GM19468 (cell line): Measurements from ENCODE around the gene MRPL22.
"Not testable (repeated sequence)": the region's sequence is repeated elsewhere in the genome, so short reads cannot be mapped to it uniquely, and the experiment has no call there.

ENCODE experiments used
- ATAC-seq: cut with Tn5 transposase; IDR thresholded peaks from one replicate; pipeline ENCODE4 v1.9.1; 2021; ENCODE audit warnings: mild to moderate bottlenecking, moderate library complexity, moderate number of reproducible peaks; ENCODE audit not compliant: unreplicated experiment; ENCODE audit errors: extremely low read depth

MRPL22 gene

DNA sequence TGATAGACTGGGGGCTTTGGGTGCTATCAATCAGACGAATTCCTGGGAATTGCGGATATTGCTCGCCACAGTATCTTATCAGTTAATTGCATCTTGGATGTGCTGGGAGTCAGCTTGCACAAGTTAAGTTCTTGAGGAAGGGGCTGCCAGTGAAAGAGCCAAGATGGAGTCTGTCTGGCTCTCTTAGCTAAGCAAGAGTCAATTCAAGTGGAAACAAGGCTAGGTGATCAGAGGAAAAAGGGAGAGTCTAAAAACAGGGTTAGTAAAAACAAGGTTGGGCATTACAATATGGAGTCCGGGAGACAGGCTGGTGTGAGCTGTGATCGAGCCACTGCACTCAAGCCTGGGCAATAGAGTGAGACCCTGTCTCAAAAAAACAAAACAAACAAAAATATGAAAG is 1.5 kb upstream of the MRPL22 start:
- not testable (repeated sequence) for ATAC-seq

DNA sequence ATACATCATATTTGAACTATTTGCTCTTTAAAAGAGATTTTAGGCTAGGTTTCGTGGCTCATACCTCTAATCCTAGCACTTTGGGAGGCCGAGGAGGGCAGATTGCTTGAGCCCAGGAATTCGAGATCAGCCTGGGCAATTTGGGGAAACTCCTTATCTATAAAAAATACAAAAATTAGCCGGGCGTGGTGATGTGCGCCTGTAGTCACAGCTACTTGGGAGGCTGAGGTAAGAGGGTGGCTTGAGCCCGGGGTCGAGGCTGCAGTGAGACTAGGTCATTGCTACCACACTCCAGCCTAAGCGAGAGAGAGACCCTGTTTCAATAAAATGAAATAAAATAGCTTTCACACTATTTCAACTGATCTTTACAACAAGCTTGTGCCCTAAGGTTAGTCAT is 500 bp upstream of the MRPL22 start:
- no peak for ATAC-seq

DNA sequence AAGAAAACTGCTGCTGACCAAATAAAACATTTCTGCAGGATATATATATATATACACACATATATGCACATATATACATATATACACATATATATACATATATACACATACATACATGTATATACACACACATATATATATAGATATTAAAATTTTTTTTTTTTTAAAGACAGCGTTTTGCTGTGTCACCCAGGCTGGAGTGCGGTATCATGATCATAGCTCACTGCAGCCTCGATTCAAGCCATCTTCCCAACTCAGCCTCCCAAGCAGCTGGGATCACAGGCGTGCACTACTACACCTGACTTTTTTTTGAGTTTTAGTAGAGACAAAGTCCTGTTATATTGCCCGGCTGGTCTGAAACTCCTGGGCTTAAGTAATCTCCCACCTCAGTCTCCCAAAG is 2.7 kb downstream of the MRPL22 start:
- ATAC-seq = no peak

DNA sequence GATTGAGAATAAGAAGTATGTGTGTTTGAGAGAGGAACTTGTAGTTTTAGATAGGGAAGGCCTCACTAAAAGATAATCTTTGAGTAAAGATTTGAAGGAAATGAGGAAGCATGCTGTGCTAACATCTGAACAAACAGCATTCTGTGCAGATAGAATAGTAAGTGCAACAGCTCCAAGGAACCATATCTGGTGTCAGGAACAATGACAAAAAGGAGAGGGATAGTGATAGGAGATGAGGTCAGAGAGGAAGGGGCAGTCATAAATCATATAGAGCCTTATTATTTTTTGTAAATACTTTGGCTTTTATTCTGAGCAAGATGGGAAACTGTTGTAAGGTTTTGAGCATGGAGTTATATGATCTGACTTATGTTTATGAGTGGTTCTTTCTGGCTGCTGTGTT is 3.8 kb downstream of the MRPL22 start:
- ATAC-seq = no peak

DNA sequence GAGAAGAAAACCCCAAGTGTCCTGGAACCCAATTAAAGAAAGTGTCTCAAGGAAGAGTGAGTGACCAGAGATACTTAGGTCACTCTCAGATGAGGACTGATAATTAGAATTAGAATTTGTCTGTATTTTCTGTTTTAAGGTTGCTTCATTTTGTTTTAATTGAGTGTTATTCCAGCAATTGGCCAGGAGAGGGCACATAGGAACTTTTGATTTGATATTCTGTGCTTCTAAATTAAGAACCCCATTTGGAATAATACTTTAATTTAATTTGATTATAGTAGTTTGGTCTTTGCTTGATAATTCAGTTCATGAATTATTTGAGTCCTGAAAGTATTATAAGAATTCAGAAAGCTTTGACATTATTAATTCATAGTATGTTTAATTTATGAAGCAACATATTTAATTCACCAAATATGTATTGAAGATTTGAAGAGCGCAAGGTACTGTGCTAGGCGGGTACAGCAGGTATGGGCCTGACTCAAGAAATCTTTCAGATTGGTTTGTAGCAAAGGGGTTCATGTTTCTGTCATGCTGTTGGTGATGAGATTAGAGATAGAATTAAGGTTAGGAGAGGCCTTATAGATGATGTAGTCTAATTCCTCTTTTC is 4.9 kb downstream of the MRPL22 start:
- no peak for ATAC-seq

DNA sequence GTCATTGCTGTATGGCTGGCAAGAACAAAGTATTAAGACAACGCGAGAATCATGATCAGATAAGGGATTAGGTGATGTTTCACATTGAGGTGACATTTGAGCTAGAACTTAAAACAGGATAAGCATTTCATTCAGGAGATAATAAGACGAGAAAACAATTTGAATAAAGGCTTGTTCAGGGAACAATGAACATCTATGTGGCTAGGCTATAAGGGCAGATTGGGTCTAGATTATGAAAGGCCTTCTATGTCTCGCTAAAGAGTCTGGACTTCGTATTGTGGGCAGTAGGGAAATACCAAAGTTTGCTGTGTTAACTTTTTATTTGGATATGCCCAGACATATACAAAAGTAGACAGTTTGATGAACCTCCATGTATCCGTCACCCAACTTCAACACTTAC is 6.9 kb downstream of the MRPL22 start:
- no peak for ATAC-seq

DNA sequence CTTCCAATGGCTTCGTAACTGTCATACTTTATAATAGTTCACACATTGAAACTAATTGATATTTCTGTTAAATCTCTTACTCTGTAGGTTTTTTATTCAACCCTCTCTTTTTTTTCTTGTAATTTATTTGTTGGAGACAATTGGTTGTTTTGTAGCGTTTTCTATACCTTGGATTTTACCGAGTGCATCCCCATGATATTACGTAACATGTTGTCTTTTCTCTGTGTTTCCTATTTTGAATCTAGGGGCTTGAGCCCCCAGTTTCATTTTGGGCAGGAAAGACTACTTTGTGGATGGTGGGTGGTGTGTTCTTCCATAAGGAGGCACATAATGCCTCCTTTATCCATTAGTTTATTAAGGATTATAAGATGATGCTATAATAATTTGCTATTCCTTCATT is 7.4 kb downstream of the MRPL22 start:
- no peak for ATAC-seq

DNA sequence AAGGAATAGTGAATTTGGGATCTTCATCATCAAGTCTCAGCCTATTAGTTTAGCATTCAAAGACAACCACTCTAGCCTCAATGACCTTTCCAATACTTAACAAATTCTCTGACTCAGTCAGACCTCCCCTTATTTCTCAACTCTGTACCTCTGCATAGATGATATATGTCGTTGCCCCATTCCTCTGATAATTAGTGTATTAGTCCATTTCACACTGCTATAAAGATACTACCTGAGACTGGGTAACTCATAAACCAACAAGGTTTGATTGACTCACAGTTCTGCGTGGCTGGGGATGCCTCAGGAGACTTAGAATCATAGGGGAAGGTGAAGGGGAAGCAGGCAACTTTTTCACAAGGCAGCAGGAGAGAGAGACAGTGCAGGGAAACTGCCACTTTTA is 8.9 kb downstream of the MRPL22 start:
- ATAC-seq = no peak

DNA sequence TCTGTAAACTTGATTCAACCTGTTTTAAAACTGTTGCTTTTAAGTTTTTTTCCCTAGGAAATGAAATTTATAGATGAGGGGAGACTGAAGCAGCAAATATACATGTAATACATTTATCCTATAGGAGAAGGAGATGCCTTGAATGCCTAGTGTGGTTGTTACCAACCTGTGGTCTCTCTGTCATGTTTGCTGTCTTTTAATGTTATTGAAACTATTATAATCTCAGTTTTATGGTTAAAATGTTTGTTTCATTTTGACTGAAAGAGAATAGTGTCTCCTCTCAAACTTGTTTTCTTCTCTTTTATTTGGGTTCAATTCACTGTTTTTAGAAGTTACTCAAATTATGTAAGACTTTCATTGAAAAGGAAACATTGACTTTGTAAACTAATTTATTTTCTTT is 15.8 kb downstream of the MRPL22 start:
- ATAC-seq = no peak

DNA sequence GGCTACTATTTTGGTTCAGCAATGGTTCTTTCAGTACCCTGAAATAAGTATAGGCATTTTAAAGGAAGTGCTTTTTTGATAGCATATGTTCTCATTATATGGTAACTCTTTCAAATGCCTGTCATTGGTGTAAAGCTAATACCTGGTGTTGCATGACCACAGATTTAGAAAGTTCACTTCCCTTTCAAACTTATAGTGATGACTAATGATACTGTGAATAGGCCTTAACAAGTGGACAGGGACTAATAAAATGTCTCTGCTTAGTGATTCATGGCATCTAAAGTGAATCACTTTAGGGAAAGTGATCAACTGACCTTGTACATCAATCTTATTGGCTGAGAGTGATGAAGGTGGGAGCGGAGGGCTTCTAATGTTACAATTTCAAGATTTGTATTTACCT is 21.6 kb downstream of the MRPL22 start:
- peak; percentile 86 for ATAC-seq

DNA sequence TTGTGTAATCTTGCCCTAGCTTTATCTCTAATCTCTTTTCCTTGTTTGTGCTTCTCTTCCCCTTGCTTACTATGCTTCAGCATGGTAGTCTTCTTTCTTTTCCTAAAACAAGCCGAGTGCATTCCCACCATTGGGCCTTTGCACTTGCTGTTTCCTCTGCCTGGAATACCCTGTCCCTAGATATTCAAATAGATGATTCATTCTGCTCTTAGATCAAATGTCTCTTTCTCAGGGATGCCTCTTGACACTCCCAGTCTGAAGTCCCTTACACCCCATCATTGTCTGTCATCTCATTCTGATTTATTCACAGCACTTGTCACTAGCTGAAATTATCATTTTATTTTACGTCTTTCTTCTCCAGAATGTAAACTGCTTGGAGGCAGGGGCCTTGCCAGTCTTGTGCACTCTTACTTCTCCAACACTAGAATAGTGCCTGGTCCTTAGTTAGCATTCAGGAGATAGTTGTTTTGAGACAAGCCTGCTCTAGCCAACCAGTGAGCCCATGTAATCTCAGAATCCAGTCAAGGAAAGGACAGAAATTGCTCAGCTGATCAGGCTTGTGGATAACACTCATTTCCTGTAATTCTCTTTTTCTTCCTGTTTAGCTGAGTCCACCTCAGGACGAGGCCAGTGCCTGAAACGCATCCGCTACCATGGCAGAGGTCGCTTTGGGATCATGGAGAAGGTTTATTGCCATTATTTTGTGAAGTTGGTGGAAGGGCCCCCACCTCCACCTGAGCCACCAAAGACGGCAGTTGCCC is 25.4 kb downstream of the MRPL22 start:
- ATAC-seq = no peak

DNA sequence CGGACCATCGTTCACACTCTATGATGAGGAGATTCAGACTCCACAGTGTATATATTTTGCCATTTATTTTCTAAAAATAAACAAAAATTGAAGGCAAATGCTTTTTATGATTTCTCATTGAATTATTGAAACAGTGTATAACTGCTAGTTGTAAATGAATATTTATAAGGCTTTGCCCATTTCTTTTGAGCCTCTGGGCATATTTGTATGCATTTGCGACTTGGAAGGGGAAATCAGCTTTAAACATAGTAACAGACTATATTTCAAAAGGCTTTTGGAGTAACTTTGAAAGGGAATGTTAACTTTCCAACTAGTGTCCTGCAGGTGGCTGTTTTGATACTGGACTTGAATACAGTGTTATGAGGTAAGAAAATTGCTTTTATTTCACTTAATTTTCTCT is 26.0 kb downstream of the MRPL22 start:
- no peak for ATAC-seq

DNA sequence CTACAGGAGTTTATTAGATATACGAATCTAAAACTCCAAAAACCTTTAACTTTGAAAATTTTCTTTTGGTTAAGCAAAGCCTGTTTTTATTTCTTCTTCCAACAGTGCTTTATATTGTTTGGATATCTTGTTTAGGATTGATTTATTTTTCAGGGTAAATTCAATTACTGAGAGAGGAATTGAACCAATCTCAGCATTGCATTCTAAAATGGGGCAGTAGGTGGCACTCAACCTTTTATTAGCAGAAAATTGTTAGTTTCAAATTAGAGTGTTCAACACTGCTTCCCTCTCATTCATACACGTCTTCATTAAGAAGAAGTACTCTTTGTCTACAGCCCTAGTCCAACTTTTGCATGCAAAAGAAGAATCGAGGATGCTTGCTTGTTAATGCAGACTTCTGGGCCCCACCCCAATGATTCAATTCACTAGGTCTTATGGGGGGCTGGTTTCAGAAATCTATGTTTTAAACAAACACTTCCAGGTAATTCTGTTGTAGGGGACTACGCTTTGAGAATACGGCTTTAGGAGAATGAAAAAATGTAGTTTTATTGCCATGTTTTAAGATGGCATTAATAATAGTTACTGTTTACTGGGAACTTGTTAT is 26.6 kb downstream of the MRPL22 start:
- no peak for ATAC-seq

DNA sequence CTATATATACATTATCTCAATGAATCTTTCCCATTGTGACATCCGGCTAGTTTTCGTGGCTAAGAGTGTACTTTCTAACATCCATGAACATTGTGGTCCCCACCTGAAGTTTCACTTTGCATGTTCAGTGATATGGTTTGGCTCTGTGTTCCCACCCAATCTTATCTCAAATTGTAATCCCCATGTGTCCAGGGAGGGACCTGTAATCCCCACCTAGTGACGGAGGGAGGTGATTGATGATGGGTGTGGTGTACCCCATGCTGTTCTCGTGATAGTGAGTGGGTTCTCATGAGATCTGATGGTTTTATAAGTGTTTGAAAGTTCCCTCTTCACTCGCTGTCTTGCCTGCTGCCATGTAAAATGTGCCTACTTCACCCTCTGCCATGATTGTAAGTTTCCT is 28.1 kb downstream of the MRPL22 start:
- no peak for ATAC-seq

DNA sequence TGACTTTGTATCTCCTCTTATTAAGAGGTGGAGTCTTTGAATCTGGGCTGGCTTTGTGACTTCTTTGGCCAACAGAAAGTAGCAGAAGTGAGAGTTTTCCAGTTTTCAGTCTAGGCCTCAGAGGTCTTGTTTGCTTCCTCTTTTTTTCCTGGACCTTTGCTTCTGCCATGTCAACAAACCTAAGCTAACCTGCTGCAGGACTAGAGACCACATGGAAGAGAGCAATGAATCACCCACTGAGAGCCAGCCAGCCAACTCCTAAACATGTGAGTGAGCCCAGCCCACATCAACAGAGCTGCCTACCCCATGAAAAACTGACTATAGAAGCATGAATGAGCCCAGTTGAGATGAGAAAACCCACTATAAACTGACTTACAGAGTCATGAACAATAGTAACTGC is 29.9 kb downstream of the MRPL22 start:
- ATAC-seq = no peak

DNA sequence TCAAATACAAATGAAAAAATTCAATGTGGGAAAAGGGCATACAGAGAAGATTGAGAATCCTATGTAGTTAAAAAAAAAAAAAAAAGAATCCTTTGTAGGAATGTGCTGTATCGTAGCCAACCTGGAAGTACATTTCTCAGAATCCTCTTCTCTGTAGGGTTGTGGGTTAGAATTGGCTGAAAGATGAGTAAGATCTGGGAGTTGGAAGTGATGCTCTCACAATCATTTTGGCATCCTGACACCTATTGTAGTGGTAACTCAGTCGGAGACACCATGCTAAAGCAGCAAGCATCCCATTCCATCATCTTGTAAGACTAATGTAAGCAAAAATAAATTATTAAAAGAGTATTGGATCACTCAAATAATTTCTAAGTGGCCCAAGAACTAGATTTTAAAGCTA is 30.6 kb downstream of the MRPL22 start:
- no peak for ATAC-seq

DNA sequence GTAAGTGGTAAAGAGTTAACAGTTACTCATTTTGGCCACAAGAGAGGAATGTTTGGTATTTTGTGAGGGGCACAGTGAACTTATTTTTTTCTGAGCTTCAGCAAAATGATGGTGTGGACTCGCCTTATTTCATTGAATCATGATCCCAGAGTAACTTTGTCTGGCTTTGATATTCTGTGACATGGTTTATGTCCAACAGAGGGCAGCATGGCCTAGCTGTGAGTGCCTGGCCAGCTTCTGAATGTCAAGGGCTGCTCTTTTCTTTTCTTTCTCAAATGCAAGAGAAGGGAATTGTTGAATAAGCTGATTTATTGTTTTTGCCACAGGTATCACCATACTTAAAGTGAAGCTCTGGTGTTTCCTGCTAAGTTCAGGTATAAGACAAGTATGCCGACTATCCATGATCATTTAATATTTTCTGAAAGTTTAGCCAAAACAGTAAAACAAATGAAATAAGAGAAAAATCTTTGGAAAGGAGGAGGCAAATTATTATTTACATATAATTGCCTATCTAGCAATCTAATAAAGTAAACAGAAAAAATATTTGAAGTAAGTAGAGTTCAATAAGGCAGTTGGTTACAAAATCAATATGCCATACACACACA is 31.7 kb downstream of the MRPL22 start:
- ATAC-seq = no peak

DNA sequence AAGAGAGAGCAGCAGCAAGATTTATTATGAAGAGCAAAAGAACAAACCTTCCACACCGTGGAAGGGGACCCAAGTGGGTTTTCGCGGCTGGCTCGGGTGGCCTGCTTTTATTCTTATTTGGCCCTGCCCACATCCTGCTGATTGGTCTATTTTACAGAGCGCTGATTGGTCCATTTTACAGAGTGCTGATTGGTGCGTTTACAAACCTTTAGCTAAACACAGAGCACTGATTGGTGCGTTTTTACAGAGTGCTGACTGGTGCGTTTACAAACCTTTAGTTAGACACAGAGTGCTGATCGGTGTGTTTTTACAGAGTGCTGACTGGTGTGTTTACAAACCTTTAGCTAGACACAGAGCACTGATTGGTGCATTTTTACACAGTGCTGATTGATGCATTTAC is 35.2 kb downstream of the MRPL22 start:
- not testable (repeated sequence) for ATAC-seq

DNA sequence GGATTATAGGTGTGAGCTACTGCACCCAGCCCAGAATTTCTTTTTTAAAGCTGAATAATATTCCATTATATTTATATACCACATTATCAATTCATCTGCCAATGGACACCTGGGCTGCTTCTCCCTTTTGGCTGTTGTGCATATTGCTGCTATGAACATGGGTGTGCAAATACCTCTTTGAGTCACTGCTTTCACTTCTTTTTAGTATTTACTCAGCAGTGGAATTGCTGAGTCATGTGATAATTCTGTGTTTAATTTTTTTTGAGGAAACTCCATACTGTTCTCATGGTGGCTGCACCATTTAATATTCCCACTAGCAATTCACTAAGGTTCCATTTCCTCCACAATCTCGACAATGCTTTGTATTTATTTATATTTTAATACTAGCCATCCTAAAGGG is 36.5 kb downstream of the MRPL22 start:
- no peak for ATAC-seq

DNA sequence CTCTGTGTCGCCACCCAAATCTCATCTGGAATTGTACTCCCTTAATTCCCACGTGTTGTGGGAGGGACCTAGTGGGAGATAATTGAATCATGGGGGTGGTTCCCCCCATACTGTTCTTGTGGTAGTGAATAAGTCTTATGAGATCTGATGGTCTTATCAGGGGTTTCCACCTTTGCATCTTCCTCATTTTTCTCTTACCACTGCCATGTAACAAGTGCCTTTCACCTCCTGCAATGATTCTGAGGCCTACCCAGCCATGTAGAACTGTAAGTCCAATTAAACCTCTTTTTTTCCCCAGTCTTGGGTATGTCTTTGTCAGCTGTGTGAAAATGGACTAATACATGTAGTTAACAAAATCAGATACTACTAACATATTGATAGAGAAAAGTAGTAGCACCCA is 37.4 kb downstream of the MRPL22 start:
- ATAC-seq = not testable (repeated sequence)

DNA sequence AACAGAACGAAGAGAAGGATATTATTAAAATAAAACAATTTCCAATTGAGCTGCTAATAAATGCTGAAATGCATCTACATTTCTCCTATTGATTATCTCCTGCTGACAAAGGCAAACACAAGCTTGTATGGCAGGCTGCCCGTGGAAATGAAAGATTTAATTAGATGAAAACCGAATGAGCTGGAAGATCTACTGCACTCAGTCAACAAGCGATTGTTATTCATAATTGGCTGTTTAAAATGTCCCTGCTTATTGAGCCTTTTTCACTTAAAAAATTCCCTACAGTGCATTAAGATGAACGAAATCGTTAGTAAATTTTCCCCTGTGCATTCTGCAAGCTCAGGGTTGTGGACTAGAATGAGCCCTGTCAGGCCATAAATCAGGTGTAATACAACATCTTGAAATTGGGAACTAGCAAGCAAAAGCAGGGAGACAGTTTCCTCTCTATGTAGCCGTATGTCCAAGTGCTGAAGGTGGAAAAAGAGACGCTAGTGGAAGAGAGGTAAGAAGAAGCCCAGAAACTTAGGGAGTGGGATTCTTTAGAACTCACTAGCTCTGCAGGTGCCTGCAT is 44.2 kb downstream of the MRPL22 start:
- ATAC-seq = no peak
